22Rv1 (cell line): ENCODE measurements around the gene PNRC1.

Experiments
- ZFX ChIP-seq: fragments of 450-650 bp; IDR thresholded peaks from 2 replicates; pipeline ENCODE4 v1.6.1; 2017; ENCODE audit warnings: antibody characterized with exemption, borderline replicate concordance
- TF ChIP-seq, protein P1 (sequence below): fragments of 450-650 bp; IDR thresholded peaks from 2 replicates; pipeline ENCODE4 v1.5.1; 2017; ENCODE audit warnings: mild to moderate bottlenecking

DNA sequence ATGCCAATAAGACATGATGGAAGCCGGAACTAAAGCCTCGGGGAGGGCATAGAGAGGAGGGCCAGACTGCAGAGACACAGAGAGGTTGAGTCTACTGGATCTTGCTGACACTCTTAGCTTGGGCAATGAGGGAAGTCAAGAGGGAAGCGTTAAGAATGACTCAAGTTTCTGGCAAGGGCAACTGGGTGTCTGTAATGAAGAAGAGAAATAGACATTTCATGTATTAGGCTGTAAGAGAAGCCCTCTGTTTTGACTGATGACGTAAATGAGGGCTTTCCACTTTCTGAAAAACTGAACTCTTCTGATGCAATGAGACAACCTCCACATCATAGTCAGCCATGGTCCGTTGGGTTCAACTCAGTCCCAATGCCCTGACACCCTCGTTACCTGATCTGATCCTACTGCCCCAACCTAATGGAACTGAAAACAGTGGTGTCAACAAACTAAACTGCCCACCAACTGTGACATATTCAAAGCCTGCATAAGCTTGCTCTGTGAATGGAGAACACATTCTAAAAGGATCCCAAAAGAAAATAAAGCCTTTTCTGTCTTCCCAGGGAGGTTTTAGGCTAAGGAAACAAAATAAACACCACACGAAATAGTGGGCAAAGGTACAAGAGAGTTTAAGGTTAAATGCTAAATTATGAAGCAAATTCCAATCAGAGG lies 45.8 kb upstream of the PNRC1 start:
- TF ChIP-seq, protein P1, sequence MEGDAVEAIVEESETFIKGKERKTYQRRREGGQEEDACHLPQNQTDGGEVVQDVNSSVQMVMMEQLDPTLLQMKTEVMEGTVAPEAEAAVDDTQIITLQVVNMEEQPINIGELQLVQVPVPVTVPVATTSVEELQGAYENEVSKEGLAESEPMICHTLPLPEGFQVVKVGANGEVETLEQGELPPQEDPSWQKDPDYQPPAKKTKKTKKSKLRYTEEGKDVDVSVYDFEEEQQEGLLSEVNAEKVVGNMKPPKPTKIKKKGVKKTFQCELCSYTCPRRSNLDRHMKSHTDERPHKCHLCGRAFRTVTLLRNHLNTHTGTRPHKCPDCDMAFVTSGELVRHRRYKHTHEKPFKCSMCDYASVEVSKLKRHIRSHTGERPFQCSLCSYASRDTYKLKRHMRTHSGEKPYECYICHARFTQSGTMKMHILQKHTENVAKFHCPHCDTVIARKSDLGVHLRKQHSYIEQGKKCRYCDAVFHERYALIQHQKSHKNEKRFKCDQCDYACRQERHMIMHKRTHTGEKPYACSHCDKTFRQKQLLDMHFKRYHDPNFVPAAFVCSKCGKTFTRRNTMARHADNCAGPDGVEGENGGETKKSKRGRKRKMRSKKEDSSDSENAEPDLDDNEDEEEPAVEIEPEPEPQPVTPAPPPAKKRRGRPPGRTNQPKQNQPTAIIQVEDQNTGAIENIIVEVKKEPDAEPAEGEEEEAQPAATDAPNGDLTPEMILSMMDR: no peak
- TF ChIP-seq ZFX: no peak
